CD14-positive monocyte (primary cell): ENCODE data around the gene IL19. TPM values are rescaled to one million over a fixed set of nuclear protein-coding genes. Genes with fewer than 3 reads are reported as not detected.

Experiments
- DNase-seq, 3 donors: peaks; one replicate each; pipeline ENCODE4 v3.0.0-alpha.2; 2011 to 2022
- H2AFZ ChIP-seq: 2 replicates; pipeline ENCODE4 v1.6.0; 2012; ENCODE audit warnings: mild to moderate bottlenecking, low read depth, low read length, inconsistent platforms; ENCODE audit not compliant: insufficient read depth, poor library complexity, severe bottlenecking
- H3K27ac ChIP-seq, 2 donors: 1 replicate in 1 of 2; 2 replicates in 1 of 2; pipeline ENCODE4 v1.5.1; 2012 to 2013; ENCODE audit warnings: low read length in 2 of 2, control low read depth in 1 of 2, inconsistent platforms in 1 of 2, low read depth in 1 of 2, mild to moderate bottlenecking in 1 of 2
- H3K27me3 ChIP-seq, 2 donors: one replicate each; pipeline versions ENCODE4 v1.6.0 to v1.6.1; 2011 to 2013; ENCODE audit warnings: low read length in 2 of 2; ENCODE audit not compliant: control insufficient read depth in 2 of 2, insufficient read depth in 2 of 2
- H3K36me3 ChIP-seq, 2 donors: replicated peaks in 1 of 2; 1 replicate in 1 of 2; 2 replicates in 1 of 2; pipeline versions ENCODE4 v1.5.1 to v1.6.1; 2012 to 2013; ENCODE audit warnings: low read length in 2 of 2, control low read depth in 1 of 2, inconsistent platforms in 1 of 2, mild to moderate bottlenecking in 1 of 2; ENCODE audit not compliant: insufficient read depth in 2 of 2, control insufficient read depth in 1 of 2
- H3K4me1 ChIP-seq, 2 donors: 1 replicate in 1 of 2; 2 replicates in 1 of 2; pipeline versions ENCODE4 v1.5.1 to v1.6.1; 2012 to 2013; ENCODE audit warnings: low read length in 2 of 2, control low read depth in 1 of 2, inconsistent platforms in 1 of 2, mild to moderate bottlenecking in 1 of 2, moderate library complexity in 1 of 2; ENCODE audit not compliant: insufficient read depth in 2 of 2, control insufficient read depth in 1 of 2
- H3K4me2 ChIP-seq: replicated peaks from 2 replicates; pipeline ENCODE3; 2012; ENCODE audit warnings: low read length, moderate library complexity, mild to moderate bottlenecking; ENCODE audit not compliant: poor library complexity, severe bottlenecking; ENCODE audit errors: extremely low read depth
- H3K4me3 ChIP-seq, 3 experiments: fragments of 200-600 bp in 1 of 3; sonication (generic) in 1 of 3; replicated peaks in 1 of 3; 1 replicate in 2 of 3; 2 replicates in 1 of 3; pipeline ENCODE4 v1.5.1; 2011 to 2013; ENCODE audit warnings: low read length in 3 of 3, mild to moderate bottlenecking in 3 of 3, control low read depth in 2 of 3, low read depth in 2 of 3, inconsistent platforms in 1 of 3, moderate library complexity in 1 of 3
- H3K79me2 ChIP-seq: 2 replicates; pipeline ENCODE4 v1.6.0; 2012; ENCODE audit warnings: mild to moderate bottlenecking, control low read depth, inconsistent platforms, low read length, moderate library complexity; ENCODE audit not compliant: insufficient read depth
- H3K9ac ChIP-seq: 2 replicates; pipeline ENCODE4 v1.6.0; 2017; ENCODE audit warnings: low read length, mild to moderate bottlenecking; ENCODE audit not compliant: insufficient read depth, poor library complexity, severe bottlenecking
- H3K9me3 ChIP-seq, 2 donors: replicated peaks in 1 of 2; 1 replicate in 1 of 2; 2 replicates in 1 of 2; pipeline versions ENCODE4 v1.5.1 to v1.6.1; 2012 to 2013; ENCODE audit warnings: low read length in 2 of 2, control low read depth in 1 of 2; ENCODE audit not compliant: control insufficient read depth in 1 of 2, insufficient read depth in 1 of 2
- H4K20me1 ChIP-seq: 2 replicates; pipeline ENCODE4 v1.6.0; 2012; ENCODE audit warnings: mild to moderate bottlenecking, low read length, control low read depth, moderate library complexity; ENCODE audit not compliant: insufficient read depth
- H3K27ac Mint-ChIP-seq, 7 donors: one replicate each; pipeline ENCODE4 v1.8.0; 2020; ENCODE audit warnings: mild to moderate bottlenecking in 7 of 7, mixed read lengths in 7 of 7, moderate library complexity in 6 of 7, inconsistent platforms in 2 of 7
- H3K27me3 Mint-ChIP-seq, 3 donors: one replicate each; pipeline ENCODE4 v1.8.0; 2021 to 2022; ENCODE audit warnings: low read depth in 3 of 3, mild to moderate bottlenecking in 3 of 3, mixed read lengths in 3 of 3, moderate library complexity in 3 of 3, inconsistent platforms in 1 of 3
- H3K36me3 Mint-ChIP-seq, 2 donors: one replicate each; pipeline ENCODE4 v1.8.0; 2020; ENCODE audit warnings: mixed read lengths in 2 of 2, inconsistent platforms in 1 of 2, mild to moderate bottlenecking in 1 of 2
- H3K4me1 Mint-ChIP-seq: one replicate; pipeline ENCODE4 v1.8.0; 2020; ENCODE audit warnings: mild to moderate bottlenecking, mixed read lengths
- H3K4me3 Mint-ChIP-seq, 2 donors: one replicate each; pipeline ENCODE4 v1.8.0; 2020; ENCODE audit warnings: mild to moderate bottlenecking in 2 of 2, mixed read lengths in 2 of 2, moderate library complexity in 1 of 2
- H3K9me3 Mint-ChIP-seq, 7 donors: one replicate each; pipeline ENCODE4 v1.8.0; 2020 to 2022; ENCODE audit warnings: mixed read lengths in 7 of 7, mild to moderate bottlenecking in 6 of 7, moderate library complexity in 6 of 7, inconsistent platforms in 2 of 7
- WGBS: methylation state at CpG from one replicate; pipeline ENCODE4 v1.1.5; 2013; ENCODE audit warnings: missing lambda C conversion rate; ENCODE audit not compliant: insufficient coverage; 5-methylcytosine and 5-hydroxymethylcytosine counted together
- intact Hi-C, 2 donors: fragments of 100-400 bp; cut with micrococcal nuclease; formaldehyde crosslinking; loops; one replicate each; pipeline versions ENCODE4 v1.15.0 to v1.15.1; 2023
- polyA plus RNA-seq, 3 donors: library from polyadenylated mRNA; depleted of rRNA in 1 of 3; unstranded in 2 of 3; stranded (reverse) in 1 of 3; fragments of 300-500 nt in 2 of 3; fragments of >200 nt in 1 of 3; fragmentation: Illumina TruSeq in 2 of 3; gene quantifications; 1 replicate in 2 of 3; 2 replicates in 1 of 3; pipeline ENCODE4 v1.2.3, GENCODE V29; 2012 to 2021
- TF ChIP-seq, protein P1 (sequence below): fragments of 200-600 bp; IDR thresholded peaks from one replicate; pipeline ENCODE4 v1.8.0; 2022; ENCODE audit warnings: antibody characterized with exemption, mild to moderate bottlenecking

Gene IL19
- polyA plus RNA-seq, 3 donors, result 0.41 TPM; not detected in 2

DNA sequence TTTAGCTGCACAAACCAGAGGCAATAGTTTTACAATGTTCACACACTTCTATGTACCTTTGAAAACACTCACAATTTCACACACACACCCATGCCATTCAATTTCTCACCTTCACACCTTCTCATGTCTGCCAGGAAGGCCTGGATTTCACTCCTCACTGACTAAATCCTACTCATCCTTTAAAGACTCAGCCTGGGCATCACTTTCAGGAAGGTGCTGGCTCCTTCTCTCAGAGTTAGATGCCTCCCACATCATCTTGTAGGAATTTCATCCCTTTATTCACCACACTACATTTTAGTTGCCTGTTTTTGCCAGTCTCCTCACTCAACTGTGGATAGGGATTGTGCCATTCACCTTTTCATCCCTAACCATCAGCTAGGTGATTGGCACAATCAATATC is 97.1 kb downstream of the IL19 start:
- Histone ChIP-seq H2AFZ (no peak overlapping the region), H3K4me1 (no peaks in the 10 kb centered on the region), H3K9me3 (no peaks in the 10 kb centered on the region), H3K4me3 (no peak overlapping the region), H3K36me3 (no peaks in the 10 kb centered on the region), H3K27me3 (peaks cover 3 to 13% of the 10 kb centered on the region in 2 donors), H3K79me2 (no peaks in the 10 kb centered on the region), H3K9ac (no peak overlapping the region), H4K20me1 (no peaks in the 10 kb centered on the region), H3K27ac (no peak overlapping the region), H3K4me2 (no peak overlapping the region)
- DNase-seq, result no peak
- Mint-ChIP-seq H3K4me1 (peaks cover 5% of the 10 kb centered on the region), H3K4me3 (no peak overlapping the region), H3K9me3 (peaks cover 0 to 7% (median 0%) of the 10 kb centered on the region in 7 donors), H3K36me3 (no peaks in the 10 kb centered on the region), H3K27ac (no peak overlapping the region), H3K27me3 (peaks cover 10 to 15% (median 15%) of the 10 kb centered on the region in 3 donors)
- intact Hi-C loops, result loop anchor here (5.0 kb wide), 1 partner anchor 45 kb away; no protein-coding TSS in a partner anchor
- TF ChIP-seq, protein P1, sequence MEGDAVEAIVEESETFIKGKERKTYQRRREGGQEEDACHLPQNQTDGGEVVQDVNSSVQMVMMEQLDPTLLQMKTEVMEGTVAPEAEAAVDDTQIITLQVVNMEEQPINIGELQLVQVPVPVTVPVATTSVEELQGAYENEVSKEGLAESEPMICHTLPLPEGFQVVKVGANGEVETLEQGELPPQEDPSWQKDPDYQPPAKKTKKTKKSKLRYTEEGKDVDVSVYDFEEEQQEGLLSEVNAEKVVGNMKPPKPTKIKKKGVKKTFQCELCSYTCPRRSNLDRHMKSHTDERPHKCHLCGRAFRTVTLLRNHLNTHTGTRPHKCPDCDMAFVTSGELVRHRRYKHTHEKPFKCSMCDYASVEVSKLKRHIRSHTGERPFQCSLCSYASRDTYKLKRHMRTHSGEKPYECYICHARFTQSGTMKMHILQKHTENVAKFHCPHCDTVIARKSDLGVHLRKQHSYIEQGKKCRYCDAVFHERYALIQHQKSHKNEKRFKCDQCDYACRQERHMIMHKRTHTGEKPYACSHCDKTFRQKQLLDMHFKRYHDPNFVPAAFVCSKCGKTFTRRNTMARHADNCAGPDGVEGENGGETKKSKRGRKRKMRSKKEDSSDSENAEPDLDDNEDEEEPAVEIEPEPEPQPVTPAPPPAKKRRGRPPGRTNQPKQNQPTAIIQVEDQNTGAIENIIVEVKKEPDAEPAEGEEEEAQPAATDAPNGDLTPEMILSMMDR, result no peak

DNA sequence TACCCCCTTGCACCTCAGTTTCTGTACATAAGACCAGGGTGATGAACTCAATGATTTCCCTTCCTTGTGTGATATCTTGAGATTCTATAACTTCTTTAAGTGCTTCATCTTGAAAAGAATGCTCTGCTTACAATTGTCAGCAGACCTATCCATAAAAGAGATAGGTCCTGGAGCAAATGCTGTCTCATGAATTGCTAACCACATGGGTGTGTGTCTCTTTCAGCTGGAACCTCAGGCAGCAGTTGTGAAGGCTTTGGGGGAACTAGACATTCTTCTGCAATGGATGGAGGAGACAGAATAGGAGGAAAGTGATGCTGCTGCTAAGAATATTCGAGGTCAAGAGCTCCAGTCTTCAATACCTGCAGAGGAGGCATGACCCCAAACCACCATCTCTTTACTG is 97.7 kb downstream of the IL19 start:
- no peaks in the 10 kb centered on the region for H3K79me2 ChIP-seq
- H3K4me2 ChIP-seq, result no peak overlapping the region
- peaks cover 0 to 7% of the 10 kb centered on the region in 2 donors for H3K27me3 ChIP-seq
- Mint-ChIP-seq H3K27ac (no peak overlapping the region), H3K36me3 (no peaks in the 10 kb centered on the region), H3K4me3 (no peak overlapping the region), H3K27me3 (peaks cover 5 to 15% (median 12%) of the 10 kb centered on the region in 3 donors), H3K9me3 (peaks cover 0 to 7% (median 0%) of the 10 kb centered on the region in 7 donors), H3K4me1 (peaks cover 5% of the 10 kb centered on the region)
- no peak for DNase-seq
- H3K36me3 ChIP-seq, result no peaks in the 10 kb centered on the region
- H3K9me3 ChIP-seq, result no peaks in the 10 kb centered on the region
- no peaks in the 10 kb centered on the region for H3K4me1 ChIP-seq
- WGBS, result no CpG with 5 or more reads among the region's 1 CpG
- intact Hi-C loops, result loop anchor here (5.0 kb wide), 1 partner anchor 44 kb away; no protein-coding TSS in a partner anchor
- no peaks in the 10 kb centered on the region for H4K20me1 ChIP-seq
- TF ChIP-seq, protein P1, result no peak
- no peak overlapping the region for H3K9ac ChIP-seq
- no peak overlapping the region for H2AFZ ChIP-seq
- no peak overlapping the region for H3K4me3 ChIP-seq
- no peak overlapping the region for H3K27ac ChIP-seq
